Inflammatory macrophage treated with lipopolysaccharide for 1 hour (primary cell): Measurements from ENCODE around the gene ERICH6.

Source experiments
- DNase-seq, 2 donors: peaks; one replicate each; pipeline ENCODE4 v3.0.0-alpha.2; 2020 to 2022

ERICH6 gene

DNA sequence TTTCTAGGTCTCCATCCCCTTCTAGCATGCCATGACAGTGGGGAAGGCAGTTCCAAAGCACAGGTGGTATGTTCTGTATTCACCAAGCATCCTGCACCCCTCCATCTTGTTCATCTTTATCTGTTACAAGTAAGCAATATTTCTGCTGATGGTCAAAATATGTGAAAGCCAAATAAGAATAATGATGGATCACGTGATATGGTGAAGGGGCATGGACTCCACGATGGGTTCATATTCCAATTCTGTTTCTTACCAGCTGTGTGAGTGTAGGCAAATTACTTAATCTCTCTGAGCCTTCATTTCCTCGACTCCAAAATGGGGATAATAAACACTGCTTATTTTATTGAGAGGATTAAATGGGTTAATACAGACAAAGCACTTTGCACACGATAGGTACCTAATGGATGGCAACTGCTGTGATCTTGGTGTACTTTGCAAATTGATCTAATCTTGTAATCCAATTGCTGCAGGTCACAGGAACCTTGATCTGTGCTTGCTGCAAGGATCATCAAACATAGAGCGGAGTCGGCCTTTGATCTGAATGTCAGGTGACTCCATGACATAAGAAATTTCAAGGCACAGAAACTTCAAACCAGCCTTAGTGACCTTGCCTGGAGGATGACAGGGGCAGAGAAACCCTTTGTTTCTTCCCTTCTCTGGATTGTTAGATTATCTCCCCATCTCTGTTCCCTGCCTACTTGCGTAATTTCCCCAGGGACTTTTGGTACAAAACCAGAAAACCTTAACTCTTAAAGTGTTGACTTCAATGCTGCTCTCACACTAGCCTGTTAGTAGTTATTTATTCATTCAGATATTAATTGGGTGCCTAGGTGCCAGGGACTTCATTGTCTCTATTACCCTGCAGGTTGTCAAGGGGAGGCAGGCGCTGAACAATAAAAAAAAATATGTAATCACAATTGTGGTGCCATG lies 33.4 kb upstream of the ERICH6 start:
- peak; percentile 55 to 60 for DNase-seq

DNA sequence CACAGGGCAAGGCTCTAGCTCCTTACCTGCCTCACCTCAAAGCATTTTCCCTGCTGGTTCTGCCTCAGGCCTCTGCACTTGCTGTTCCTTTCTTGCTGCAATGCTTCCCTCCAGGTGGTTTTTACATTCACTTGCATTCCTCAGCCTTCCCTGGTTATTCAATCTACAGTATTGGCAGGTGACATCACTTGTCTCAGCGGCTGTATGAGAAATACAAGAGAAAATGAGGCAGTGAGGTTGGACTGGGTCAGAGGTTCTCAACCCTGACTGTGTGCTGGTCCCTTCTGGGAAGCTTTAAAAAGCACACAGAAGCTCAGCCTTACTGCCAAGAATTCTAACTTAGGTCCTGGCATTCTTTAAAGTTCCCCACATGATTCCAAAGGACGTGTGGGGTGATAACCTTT lies 32.6 kb upstream of the ERICH6 start:
- DNase-seq = no peak

GRCh38 chr3:150734795-150735119 lies 31.0 kb upstream of the ERICH6 start:
- no peak for DNase-seq

DNA sequence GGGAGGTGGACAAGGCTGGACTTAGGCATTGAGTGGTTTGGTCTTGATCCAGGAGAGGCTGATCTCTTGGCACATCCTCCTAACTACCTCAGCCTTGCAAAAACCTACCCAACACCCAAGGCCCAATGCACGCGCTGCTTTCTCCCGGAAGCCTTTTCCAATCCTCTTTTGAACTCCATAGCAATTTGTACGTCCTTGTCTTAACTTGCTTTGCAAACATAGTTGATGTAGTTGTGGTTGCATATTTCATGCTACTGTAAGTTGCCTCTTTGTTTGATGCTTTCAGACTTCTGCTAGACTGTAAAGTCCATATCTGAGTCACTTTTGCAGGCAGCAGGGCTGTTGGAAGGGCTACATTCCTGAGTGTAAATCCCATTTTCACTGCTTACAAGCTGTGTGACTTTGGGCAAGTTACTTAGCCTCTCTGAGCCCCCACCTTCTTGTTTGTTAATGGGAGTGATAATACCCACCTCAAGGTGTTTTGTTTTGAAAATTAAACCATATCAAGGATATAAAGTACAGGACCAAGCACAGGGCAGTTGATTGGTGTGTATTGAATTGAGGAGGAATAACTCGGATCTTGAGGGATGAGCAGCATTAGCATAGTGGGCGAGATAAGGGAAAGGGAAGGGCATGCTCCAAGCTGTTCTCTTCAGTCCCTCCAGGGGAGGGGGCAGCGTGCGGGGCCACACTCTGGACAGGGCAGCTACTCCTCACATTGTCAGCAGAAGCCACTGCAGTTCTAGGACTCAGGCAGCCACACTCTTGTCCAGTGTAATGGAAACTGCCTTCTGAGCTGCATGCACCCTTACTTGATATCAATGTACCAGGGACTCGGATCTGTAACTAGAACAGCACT lies 30.4 kb upstream of the ERICH6 start:
- DNase-seq = no peak

GRCh38 chr3:150733373-150733935 lies 29.7 kb upstream of the ERICH6 start:
- DNase-seq = no peak

- no peak for DNase-seq
Observed at GRCh38 chr3:150729682-150730360, 26.1 kb upstream of the ERICH6 start.

DNA sequence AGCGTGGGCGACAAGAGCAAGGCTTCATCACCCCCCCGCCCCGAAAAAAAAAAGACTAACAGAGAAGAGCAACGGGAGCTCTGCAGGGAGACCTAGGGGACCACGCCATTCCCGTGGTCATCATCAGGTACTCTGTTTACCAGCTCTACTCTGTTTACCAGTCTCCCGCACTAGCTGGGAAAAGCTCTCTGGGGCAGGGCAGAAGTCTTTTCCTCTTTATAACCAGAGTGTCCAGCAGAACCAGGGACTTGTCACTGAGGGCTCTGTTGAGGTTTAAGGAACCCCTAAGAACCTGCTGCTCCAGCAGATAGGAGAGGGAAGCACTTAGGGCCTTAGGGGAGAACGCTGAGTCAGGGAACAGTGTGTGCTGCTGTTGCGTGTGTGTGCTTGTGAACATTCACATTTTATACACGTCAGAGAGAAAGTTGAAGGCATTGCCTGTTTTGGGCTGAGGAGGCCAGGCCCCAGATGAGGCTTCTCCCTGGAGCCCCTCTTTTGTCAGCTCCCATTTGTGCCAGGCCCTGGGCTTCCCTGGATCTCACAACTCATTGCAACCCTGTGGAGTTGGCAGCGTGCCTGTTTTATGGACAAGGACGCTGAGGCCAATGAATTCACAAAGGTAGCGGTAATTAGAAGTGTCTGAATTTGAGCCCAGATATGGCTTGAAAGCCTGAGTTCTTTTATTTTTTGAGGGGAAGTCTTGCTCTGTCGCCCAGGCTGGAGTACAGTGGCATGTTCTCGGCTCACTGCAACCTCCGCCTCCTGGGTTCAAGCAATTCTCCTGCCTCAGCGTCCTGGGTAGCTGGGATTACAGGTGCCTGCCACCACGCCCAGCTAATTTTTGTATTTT lies 24.2 kb upstream of the ERICH6 start:
- DNase-seq = no peak

DNA sequence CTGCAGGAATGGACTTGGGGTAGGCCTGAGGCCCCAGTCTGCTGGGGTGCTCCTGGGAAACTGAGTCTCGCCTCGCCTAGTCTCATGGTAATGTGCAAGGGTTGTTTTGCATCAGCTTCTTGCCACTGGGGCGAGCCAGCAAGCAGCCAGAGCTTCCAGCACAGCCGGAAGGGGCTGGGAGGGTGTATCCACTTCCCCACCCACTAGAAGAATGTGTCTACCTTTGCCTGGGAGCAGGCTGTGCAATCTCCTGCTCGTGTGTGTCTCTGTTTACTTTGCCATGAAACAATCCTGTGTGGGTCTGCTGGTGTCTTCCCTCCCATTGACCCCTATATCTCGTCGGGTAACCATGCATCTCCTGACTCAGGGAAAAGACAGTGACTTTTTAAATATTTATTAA lies 21.8 kb upstream of the ERICH6 start:
- no peak for DNase-seq

DNA sequence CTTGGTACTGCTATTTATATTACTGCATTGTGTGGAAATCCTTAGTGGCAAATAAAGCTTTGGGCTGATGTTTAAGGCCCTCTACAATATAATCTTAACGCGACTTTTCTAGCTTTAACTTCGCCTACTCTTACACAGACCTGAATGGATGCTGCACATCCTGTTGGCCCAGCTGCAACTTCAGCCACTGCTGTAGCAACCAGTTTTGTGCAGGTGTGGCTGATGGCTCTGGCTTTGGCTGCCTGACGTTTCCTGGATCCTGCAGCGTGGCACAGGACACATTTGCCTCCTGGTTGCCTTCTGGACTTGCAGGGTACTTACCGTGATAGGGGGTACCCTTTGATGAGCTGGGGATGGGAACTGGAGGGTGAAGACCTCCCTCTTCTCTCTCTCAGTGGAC lies 20.2 kb upstream of the ERICH6 start:
- no peak for DNase-seq

GRCh38 chr3:150722267-150722666 lies 18.5 kb upstream of the ERICH6 start:
- DNase-seq = no peak

- DNase-seq = peak; percentile 50 to 88
Observed at GRCh38 chr3:150721285-150722130, 17.8 kb upstream of the ERICH6 start.

GRCh38 chr3:150720444-150720843 lies 16.7 kb upstream of the ERICH6 start:
- DNase-seq = no peak

GRCh38 chr3:150710097-150710496 lies 6.4 kb upstream of the ERICH6 start:
- no peak for DNase-seq

DNA sequence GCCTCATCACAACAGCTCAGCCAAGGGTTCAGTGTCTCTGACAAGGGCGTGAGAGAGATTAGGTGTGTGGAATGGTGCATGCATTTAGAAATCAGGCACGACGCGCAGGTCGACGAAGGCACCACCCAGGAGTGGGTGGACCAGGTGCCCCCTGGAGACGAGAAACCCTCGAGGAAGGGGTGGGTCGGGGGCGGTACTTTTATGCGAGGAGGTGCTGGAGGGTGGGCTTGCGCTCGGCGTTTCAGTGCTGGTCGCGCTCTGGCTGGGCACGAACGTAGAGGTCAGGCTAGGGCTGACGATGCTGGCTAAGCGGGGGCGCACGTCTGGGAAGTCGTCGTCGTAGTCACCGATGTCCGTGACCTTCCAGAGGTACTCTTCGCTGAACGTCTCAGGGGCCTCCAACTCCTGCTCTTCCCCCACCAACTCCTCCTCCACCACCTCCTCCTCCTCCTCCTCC lies 393 bp downstream of the ERICH6 start:
- peak; percentile 6 to 8 for DNase-seq

GRCh38 chr3:150699068-150699639 lies 4.6 kb downstream of the ERICH6 start:
- peak; percentile 77 to 81 for DNase-seq

GRCh38 chr3:150697646-150698045 lies 6.1 kb downstream of the ERICH6 start:
- no peak for DNase-seq

- DNase-seq = no peak
Observed at GRCh38 chr3:150691414-150692040, 12.2 kb downstream of the ERICH6 start.

GRCh38 chr3:150687613-150688012 lies 16.1 kb downstream of the ERICH6 start:
- no peak for DNase-seq

GRCh38 chr3:150682824-150683223 lies 20.9 kb downstream of the ERICH6 start:
- no peak for DNase-seq

DNA sequence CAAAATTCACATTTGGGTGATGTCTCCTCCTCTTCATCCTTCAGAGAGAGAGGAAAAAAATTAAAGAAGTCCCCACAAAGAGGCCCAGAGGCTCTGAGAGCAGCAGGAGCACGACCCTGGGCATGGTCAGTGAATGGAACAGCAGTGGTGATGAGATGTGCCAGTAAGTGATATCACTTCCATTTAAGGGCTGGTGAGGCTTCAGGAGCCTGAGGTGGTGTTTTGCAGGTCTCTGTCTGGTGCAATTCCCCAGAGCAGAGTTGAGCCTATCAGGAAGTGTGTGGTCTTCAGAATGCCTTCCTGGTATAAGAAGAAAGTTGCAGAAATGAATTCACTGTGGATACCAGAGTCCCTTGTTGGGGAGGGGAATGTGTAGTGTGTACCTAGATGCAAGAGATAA lies 21.4 kb downstream of the ERICH6 start:
- no peak for DNase-seq
